Suppressor macrophage (primary cell): ENCODE data around the gene KRT5.

Experiments
- DNase-seq, 4 experiments: peaks; one replicate each; pipeline ENCODE4 v3.0.0-alpha.2; 2020 to 2022
- total RNA-seq, 17 experiments: gene quantifications; one replicate each; lab custom pipeline; 2026; ENCODE audit warnings: mixed read lengths in 6 of 17, inconsistent platforms in 3 of 17; lab: John Stamatoyannopoulos, UW

Gene KRT5
- total RNA-seq = 0 to 2.0 (median 0) reads per million in 17 experiments

- no peak for DNase-seq
These were observed at the start of gene KRT5 for GRCh38 chr12:52519826-52520662. Gene KRT5, minus strand, starts transcription at chr12:52520394. Its CDS starts 98 bp downstream, at chr12:52520296.

DNA sequence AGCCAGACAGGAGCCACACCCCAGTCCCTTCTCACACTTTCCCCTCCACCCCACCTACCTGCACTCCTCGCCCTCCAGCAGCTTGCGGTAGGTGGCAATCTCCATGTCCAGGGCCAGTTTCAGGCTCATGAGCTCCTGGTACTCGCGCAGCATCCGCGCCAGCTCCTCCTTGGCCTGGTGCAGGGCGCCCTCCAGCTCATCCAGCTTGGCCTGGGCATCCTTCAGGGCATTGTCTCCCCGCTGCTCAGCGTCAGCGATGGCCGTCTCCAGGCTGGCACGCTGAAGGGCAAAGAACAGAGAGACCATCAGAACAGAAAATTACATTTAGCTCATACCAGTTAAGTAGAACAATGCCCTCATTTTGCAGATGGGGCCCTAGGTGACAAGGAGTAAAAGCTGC lies 47.9 kb upstream of the KRT5 start:
- DNase-seq = no peak

- DNase-seq = no peak
These were observed 46.7 kb upstream of the KRT5 start for GRCh38 chr12:52566847-52567291.

DNA sequence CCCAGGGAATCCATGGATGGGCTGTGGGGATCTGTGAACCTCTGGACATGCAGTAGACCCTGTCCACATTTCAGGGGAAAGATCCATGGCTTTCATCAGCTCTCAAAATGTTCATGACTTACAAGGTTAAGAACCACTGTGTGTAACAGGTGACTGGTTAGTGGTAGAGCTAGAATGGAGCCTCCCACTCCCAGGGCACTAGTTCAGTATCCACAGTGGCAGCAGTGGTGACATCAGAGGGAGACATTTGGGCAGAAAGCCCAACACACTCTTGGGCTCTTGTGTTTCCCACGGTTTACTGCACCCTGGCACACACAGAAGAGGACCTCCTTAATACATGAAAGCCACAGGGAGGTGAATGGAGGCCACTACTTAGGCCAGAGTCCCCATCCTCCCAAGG lies 44.4 kb upstream of the KRT5 start:
- no peak for DNase-seq

DNA sequence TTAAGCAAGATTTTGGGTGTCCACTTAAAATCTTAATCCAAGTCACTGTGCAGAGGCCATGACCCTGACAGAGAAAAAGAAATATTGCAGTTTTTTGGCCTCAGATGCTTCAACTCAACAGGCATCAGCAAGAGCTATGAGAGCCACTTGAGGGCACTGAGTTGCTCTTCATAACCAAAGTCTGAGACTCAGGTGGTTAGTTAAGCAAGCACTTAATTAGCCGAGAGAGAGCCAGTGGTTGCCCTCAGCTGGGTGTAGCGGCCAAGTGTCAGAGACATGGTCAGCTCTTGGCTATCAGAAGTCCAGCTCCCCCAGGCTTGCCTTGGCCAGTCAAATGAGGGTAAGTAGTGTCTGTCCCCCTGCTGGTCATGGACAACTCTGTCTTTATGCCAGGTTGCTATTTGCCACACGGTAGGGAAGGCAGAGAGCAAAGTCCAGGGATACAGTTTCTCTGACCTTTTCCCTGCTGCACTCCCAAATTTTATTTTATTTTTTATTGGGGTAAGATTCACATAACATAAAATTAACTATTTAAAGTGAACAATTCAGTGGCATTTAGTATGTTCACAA lies 41.8 kb upstream of the KRT5 start:
- DNase-seq = peak; percentile 9 to 29 (median 17)

DNA sequence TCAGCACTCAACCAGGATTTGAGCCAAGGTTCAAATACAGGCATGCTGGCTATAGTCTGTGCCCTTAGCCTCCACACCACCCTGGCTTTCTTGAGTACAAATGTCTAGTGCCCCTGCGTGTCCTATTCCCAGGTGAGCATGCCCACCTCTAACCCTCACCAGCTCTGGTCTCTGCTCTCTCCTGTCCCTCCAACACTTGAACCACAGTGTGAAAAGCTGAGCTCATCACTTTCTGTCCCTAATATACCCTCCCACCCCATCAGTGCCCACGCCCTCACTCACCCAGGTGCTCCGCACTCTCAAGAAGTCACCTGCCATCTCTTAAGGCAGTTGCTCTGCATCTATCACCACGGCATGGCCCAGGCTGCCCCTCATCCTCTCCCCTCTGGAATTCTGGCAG lies 39.8 kb upstream of the KRT5 start:
- no peak for DNase-seq

- no peak for DNase-seq
These were observed 38.7 kb upstream of the KRT5 start for GRCh38 chr12:52558781-52559445.

DNA sequence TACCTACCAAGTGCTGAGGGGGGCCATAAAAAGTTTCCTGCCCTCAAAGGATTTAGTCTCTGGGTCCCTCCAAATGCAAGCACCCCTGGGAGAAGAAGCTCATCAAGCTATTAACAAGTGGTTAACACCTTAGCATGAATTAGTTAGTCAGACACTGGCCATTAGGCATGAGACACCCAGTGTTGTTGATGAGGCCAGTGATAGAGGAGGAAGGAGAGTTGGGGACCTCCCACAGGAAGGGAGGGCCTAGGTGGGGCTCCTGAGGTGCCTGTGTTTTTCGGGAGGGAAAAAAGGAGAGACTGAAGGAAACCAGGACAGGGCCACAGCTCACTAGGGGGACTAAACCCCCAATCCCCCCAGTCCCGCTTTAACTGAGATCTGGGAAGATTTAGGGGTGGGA lies 37.3 kb upstream of the KRT5 start:
- no peak for DNase-seq

DNA sequence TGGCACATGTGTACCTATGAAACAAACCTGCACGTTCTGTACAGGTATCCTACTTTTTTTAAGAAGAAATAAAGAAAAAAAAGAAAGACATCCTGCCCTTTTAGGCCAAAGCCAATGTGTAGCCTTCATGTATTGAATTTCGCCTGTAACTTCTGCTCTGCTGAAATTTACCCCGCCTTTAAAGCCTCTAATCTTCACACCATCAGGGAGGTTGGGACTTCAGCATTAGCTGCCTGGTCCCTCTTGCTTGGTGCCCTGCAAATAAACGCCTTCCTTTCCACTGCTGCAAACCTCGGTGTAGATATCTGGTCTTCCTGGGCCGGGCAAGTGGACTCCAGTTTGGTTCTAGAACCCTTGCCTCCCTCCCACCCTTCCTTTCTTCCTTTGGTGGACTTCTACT lies 35.4 kb upstream of the KRT5 start:
- no peak for DNase-seq

GRCh38 chr12:52552681-52553195 lies 32.5 kb upstream of the KRT5 start, which contains the start of gene KRT71:
Gene KRT71, minus strand, starts transcription at chr12:52553145. Its CDS starts 68 bp downstream, at chr12:52553077.
- DNase-seq = no peak

- no peak for DNase-seq
These were observed 31.9 kb upstream of the KRT5 start for GRCh38 chr12:52552055-52552454.

DNA sequence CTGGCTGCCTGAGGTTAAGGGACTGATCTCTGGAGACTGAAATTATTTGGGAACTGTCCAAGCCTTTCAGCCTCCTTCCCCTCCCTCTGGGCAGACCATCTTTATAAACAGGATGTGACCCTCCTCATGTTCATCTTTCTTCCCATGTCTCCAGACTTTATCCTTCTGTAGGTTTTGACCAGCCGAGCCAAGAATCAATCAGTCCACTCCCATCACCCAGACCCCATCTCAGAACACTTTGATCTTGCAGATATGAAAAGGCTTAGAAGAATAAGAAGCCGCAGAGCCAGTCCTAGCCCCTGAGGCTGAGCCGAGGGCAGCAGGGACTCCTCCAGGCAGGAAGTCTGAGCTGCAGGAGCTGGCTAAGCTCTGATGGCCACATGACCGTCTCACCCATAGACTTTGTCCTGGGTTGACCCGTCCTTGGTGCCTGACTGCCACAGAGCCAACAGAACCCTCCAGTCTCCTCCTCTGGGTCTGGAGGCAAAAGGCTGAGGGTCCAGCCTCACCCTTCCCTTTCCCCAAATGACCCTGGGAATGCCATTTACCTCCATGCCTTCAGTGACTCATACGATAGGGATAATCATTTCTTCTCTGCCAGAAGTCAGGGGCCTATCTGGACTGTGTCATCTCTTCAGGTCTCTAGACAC lies 31.1 kb upstream of the KRT5 start:
- no peak for DNase-seq

- no peak for DNase-seq
These were observed 25.9 kb upstream of the KRT5 start for GRCh38 chr12:52546126-52546525.

- DNase-seq = no peak
These were observed 24.0 kb upstream of the KRT5 start for GRCh38 chr12:52543985-52544883.

DNA sequence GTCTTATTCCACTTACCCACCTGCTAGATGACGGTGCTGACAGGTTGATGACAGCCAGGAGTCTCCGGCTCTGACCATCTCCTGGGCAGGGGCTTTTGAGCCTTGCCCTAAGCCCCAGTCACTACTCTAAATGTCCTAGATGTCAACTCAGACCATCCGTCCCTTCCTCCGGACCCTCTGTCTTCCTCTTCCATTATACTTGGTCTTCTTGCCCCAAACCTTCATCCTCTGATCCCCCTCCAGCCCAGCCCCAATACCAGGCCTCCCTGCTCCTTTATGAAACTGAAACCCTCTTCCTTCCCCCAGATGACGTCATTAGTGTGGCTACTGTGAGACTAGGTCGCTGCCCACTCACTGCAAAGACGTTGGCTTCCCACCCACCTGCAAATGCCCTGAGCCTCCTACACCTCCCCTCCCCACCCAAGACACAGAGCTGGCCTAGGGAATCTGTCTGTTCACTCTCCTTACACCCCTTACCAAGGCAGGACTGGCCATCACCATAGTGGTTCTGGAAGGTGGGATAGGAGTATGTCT lies 22.7 kb upstream of the KRT5 start:
- DNase-seq = peak in 2 of 4 experiments; percentile 7 to 14

DNA sequence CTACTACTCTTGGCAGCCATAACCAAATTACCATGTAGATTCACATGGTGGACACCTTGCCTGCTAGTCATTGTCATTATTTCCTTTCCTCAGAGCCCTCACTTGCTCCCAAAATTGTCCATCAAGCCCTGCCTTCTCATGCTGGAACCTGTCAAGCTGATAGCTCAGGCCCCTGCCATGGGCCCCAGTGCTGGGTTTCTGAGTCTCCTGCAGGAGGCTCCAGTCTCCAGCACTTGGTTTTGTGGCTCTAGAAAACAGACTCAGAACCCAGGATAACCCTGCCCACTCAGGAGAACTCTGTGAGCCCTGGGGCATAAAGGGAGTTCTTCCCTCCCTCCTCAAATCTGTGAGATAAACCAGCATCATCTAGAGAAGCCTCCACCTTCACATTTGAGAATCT lies 22.0 kb upstream of the KRT5 start:
- DNase-seq = peak in 1 of 4 experiments; percentile 6

GRCh38 chr12:52541709-52542108 lies 21.5 kb upstream of the KRT5 start:
- DNase-seq = no peak

- DNase-seq = no peak
These were observed 20.3 kb upstream of the KRT5 start for GRCh38 chr12:52540531-52540930.

- DNase-seq = no peak
These were observed 19.6 kb upstream of the KRT5 start for GRCh38 chr12:52539821-52540173.

DNA sequence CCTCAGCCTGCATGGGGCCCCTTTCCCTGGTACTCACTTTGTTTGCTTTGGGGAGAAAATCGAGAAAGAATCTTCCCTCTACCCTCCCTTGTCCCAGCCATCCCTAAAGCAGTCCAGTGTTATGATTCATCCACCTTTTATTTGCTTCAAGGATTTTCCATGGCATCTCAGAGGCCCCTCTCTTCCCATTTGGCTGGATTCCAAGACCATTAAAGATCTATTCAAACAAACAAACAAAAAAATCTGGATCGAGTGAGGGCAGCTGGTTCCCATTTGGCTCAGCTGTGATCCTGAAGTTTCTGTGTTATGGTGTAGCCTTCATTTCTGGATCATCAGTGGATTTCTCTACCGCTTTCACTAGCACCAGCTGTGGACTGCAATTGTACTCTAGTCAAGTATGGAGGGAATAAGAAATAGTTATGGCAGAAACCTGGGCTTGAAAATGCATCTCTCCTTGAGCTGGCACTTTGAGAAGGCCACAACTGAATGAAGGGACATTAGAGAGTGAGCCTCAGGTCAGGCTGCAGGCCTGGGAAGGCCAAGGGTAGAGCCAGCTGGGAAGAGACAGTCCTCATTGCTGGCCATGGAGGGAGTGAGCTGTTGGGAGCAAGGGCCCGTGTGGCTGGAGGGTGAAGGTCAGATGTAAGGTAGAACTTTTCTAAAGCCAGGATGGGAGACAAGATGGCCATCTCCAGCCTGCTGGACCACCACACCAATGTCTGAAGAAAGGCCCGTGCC lies 19.1 kb upstream of the KRT5 start:
- DNase-seq = no peak

DNA sequence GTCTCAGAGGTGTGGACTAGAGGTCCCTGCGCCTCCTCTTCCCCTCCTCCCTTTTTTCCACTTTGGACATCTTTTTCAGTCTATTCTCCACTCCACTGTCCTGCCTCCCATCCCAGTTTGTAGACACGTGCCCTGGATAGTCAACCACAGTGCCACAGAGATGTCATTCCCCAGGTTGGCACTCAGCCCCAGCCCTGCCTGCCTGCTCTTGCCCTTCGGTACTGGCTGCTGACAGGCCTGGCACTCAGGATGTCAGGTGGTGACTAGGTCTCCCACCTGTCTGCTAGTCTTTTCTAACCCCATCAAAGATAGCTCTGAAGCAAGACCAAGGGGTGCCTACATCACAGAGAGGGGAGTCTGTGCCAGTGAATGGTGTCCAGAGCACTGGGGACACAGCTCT lies 16.9 kb upstream of the KRT5 start:
- DNase-seq = no peak
